Upper lobe of left lung (tissue), 4 donors: ENCODE data around the gene SMAD6.
A peak's percentile ranks its signal among the peaks of the same experiment; 100 is the strongest.

Experiments used
- EP300 ChIP-seq, 4 donors: sonication (generic); formaldehyde crosslinking; IDR thresholded peaks; one replicate each; pipeline ENCODE4 v1.5.1; 2017; ENCODE audit warnings: antibody characterized with exemption in 4 of 4, control low read depth in 2 of 4
- POLR2A ChIP-seq, 4 donors: fragments of 450-650 bp; IDR thresholded peaks; one replicate each; pipeline ENCODE4 v1.5.1; 2016 to 2017; ENCODE audit warnings: antibody characterized with exemption in 4 of 4, mild to moderate bottlenecking in 2 of 4
- POLR2AphosphoS5 ChIP-seq, 2 donors: sonication (generic); formaldehyde crosslinking; IDR thresholded peaks; one replicate each; pipeline ENCODE4 v1.5.1; 2017; ENCODE audit warnings: antibody characterized with exemption in 2 of 2
- TF ChIP-seq, protein P1 (sequence below), 6 experiments: fragments of 450-650 bp in 4 of 6; fragments of 200-600 bp in 2 of 6; sonication (generic) in 2 of 6; IDR thresholded peaks; one replicate each; pipeline ENCODE4 v1.5.1; 2016 to 2019; ENCODE audit warnings: antibody characterized with exemption in 6 of 6

DNA sequence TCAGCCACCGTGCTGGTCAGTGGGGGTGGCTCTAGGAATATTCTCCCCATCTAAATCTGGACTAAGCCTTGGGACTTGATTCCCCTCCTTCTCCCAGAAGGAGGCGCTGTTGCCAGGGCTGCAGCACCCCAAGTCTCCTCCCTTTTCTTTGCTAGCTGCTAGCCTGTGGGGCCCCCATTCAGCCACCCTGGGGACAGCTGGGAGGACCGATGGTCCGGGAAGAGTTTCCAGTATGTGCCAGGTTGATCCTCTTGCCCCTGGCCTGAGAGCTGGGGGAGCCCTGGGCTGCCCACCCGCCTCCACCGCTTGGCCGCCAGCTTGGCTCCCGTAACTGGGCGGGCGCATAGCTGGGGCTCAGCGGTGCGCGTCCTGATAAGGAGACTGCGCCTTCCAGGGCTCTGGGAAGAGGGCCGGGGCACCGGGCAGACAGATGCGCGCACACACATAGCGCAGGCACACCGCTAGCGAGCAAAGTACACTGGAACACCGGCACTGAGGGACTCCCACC, 4.2 kb downstream of the SMAD6 start:
- TF ChIP-seq, protein P1, sequence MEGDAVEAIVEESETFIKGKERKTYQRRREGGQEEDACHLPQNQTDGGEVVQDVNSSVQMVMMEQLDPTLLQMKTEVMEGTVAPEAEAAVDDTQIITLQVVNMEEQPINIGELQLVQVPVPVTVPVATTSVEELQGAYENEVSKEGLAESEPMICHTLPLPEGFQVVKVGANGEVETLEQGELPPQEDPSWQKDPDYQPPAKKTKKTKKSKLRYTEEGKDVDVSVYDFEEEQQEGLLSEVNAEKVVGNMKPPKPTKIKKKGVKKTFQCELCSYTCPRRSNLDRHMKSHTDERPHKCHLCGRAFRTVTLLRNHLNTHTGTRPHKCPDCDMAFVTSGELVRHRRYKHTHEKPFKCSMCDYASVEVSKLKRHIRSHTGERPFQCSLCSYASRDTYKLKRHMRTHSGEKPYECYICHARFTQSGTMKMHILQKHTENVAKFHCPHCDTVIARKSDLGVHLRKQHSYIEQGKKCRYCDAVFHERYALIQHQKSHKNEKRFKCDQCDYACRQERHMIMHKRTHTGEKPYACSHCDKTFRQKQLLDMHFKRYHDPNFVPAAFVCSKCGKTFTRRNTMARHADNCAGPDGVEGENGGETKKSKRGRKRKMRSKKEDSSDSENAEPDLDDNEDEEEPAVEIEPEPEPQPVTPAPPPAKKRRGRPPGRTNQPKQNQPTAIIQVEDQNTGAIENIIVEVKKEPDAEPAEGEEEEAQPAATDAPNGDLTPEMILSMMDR (IDR thresholded peaks at IDR 0.05), result peak in 5 of 6 experiments; percentile 6 to 58 (median 49)
- TF ChIP-seq POLR2A (IDR thresholded peaks at IDR 0.05) (peak in 1 of 4 donors; percentile 24), POLR2AphosphoS5 (IDR thresholded peaks at IDR 0.05) (no peak), EP300 (IDR thresholded peaks at IDR 0.05) (no peak)
